HepG2 (cell line): ENCODE data around the gene DPT. TPM values are rescaled to one million over a fixed set of nuclear protein-coding genes. Genes with fewer than 3 reads are reported as not detected.

Experiments used
- ATAC-seq: fragments of 200-7000 bp; cut with Tn5 transposase; 3 replicates; pipeline ENCODE4 v1.9.1; 2020; ENCODE audit warnings: mild to moderate bottlenecking, moderate library complexity
- BruUV-seq: library from RNA; stranded (reverse); fragments of 400-500 nt; replicated peaks from 2 replicates; lab custom pipeline; 2021; lab: Mats Ljungman, UMichigan
- CTCF ChIA-PET: fragments of 300-600 bp; formaldehyde crosslinking; extraction: SDS; loops from one replicate; lab custom pipeline; 2021; ENCODE audit warnings: low total read pairs, inconsistent platforms, low intra/inter-chr PET ratio; lab: Yijun Ruan, JAX
- POLR2A ChIA-PET: fragments of 350-600 bp; sonication (Branson Sonifier 250); formaldehyde crosslinking; loops from one replicate; lab custom pipeline; 2020; ENCODE audit warnings: antibody characterized with exemption, inconsistent platforms; lab: Yijun Ruan, JAX
- DNase-seq: peaks from one replicate; pipeline ENCODE4 v3.0.0-alpha.2; 2015; ENCODE audit warnings: low spot score
- FAIRE-seq: peaks from 3 replicates; lab custom pipeline; 2011; peaks lifted over from hg19 to GRCh38; lab: Jason Lieb, UNC
- H2AFZ ChIP-seq: one replicate; pipeline ENCODE4 v1.6.1; 2011; ENCODE audit warnings: low read length, inconsistent platforms
- H3K27ac ChIP-seq: fragments of 300-600 bp; 3 replicates; pipeline ENCODE4 v1.8.0; 2011; ENCODE audit warnings: mixed run types, mild to moderate bottlenecking, mixed read lengths, low read length, inconsistent platforms; ENCODE audit not compliant: insufficient read depth; ENCODE audit errors: extremely low read length
- H3K27me3 ChIP-seq, 2 experiments: fragments of 200-600 bp in 1 of 2; 2 replicates in 1 of 2; 3 replicates in 1 of 2; pipeline versions ENCODE4 v1.6.0 to v1.8.0; 2011; ENCODE audit warnings: low read length in 2 of 2, mild to moderate bottlenecking in 2 of 2, moderate library complexity in 2 of 2, inconsistent platforms in 1 of 2; ENCODE audit not compliant: insufficient read depth in 2 of 2, control insufficient read depth in 1 of 2
- H3K36me3 ChIP-seq, 2 experiments: fragments of 200-600 bp in 1 of 2; replicated peaks in 1 of 2; 2 replicates in 1 of 2; 3 replicates in 1 of 2; pipeline versions ENCODE4 v1.5.1 to v1.8.0; 2011; ENCODE audit warnings: low read length in 2 of 2, inconsistent platforms in 1 of 2; ENCODE audit not compliant: insufficient read depth in 2 of 2, control insufficient read depth in 1 of 2
- H3K4me1 ChIP-seq: 2 replicates; pipeline ENCODE4 v1.5.1; 2012; ENCODE audit warnings: low read length, inconsistent platforms; ENCODE audit not compliant: insufficient read depth
- H3K4me2 ChIP-seq: 2 replicates; pipeline ENCODE4 v1.6.0; 2011; ENCODE audit warnings: low read depth, low read length, inconsistent platforms
- H3K4me3 ChIP-seq, 3 experiments: fragments of 200-600 bp in 1 of 3; sonication (generic), shearing (Covaris generic) in 1 of 3; replicated peaks in 1 of 3; 2 replicates each; pipeline ENCODE4 v1.5.1; 2011 to 2016; ENCODE audit warnings: low read length in 3 of 3, inconsistent platforms in 2 of 3, low read depth in 2 of 3, mild to moderate bottlenecking in 2 of 3, control low read depth in 1 of 3, mixed read lengths in 1 of 3; ENCODE audit not compliant: insufficient read depth in 1 of 3
- H3K79me2 ChIP-seq: one replicate; pipeline ENCODE4 v1.6.1; 2011; ENCODE audit warnings: low read length, inconsistent platforms; ENCODE audit not compliant: insufficient read depth
- H3K9ac ChIP-seq: 2 replicates; pipeline ENCODE4 v1.6.0; 2011; ENCODE audit warnings: mild to moderate bottlenecking, low read depth, low read length, inconsistent platforms; ENCODE audit not compliant: insufficient read depth
- H3K9me3 ChIP-seq: 2 replicates; pipeline ENCODE4 v1.5.1; 2012; ENCODE audit warnings: mild to moderate bottlenecking, low read length
- H4K20me1 ChIP-seq: 2 replicates; pipeline ENCODE4 v1.6.0; 2011; ENCODE audit warnings: inconsistent platforms, mild to moderate bottlenecking, low read length, moderate library complexity; ENCODE audit not compliant: insufficient read depth
- ARNTL ChIP-seq: sonication (generic); formaldehyde crosslinking; IDR thresholded peaks from 2 replicates; pipeline ENCODE4 v1.4.0; 2020; ENCODE audit warnings: mild to moderate bottlenecking, missing genetic modification reagents
- ASH2L ChIP-seq: fragments of 300-600, 200-600 bp; sonication (generic); IDR thresholded peaks from 2 replicates; pipeline ENCODE4 v1.7.0; 2017; ENCODE audit warnings: low read depth, mild to moderate bottlenecking, moderate library complexity, mixed read lengths, low read length; ENCODE audit not compliant: insufficient read length
- JUND ChIP-seq: sonication (generic); formaldehyde crosslinking; IDR thresholded peaks from 2 replicates; pipeline ENCODE4 v1.8.0; 2022; ENCODE audit warnings: mild to moderate bottlenecking, missing genetic modification reagents
- KLF11 ChIP-seq: IDR thresholded peaks from 2 replicates; pipeline ENCODE4 v1.6.1; 2016; ENCODE audit warnings: missing compliant biosample characterization
- RORA ChIP-seq: sonication (generic); formaldehyde crosslinking; IDR thresholded peaks from 2 replicates; pipeline ENCODE4 v1.5.0; 2020; ENCODE audit warnings: mild to moderate bottlenecking, missing genetic modification reagents, moderate library complexity
- RXRB ChIP-seq: IDR thresholded peaks from 2 replicates; pipeline ENCODE4 v1.6.1; 2016; ENCODE audit warnings: borderline replicate concordance, missing genetic modification reagents, missing compliant biosample characterization
- WGBS: methylation state at CpG from one replicate; pipeline ENCODE4 v1.1.6; 2017; ENCODE audit warnings: low lambda C conversion rate; 5-methylcytosine and 5-hydroxymethylcytosine counted together
- in situ Hi-C: cut with HindIII; loops from 2 replicates; pipeline ENCODE4 v1.10.0; 2017; ENCODE audit warnings: low pct_unique_long_range_greater_than_20kb; ENCODE audit not compliant: extremely low pct_ligation_motif_present
- intact Hi-C: fragments of 100-400 bp; cut with micrococcal nuclease; formaldehyde crosslinking; loops from one replicate; pipeline ENCODE4 v1.10.0; 2022; ENCODE audit not compliant: unreplicated experiment
- polyA plus RNA-seq, 8 experiments: library from polyadenylated mRNA; depleted of rRNA in 3 of 8; stranded (reverse) in 7 of 8; unstranded in 1 of 8; fragments of >200 nt; fragmentation: Illumina TruSeq in 4 of 8; extraction: Trizol in 4 of 8; gene quantifications; 2 replicates each; pipeline versions ENCODE4 v1.2.1 to v1.2.3, GENCODE V29; 2011 to 2016; ENCODE audit warnings: low read depth in 4 of 8, missing spikeins in 1 of 8, mixed read lengths in 1 of 8; ENCODE audit not compliant: insufficient read depth in 1 of 8
- total RNA-seq, 5 experiments: library from RNA; depleted of rRNA; stranded (reverse); fragments of >200 nt; fragmentation: Illumina TruSeq; extraction: Trizol; gene quantifications; 2 replicates each; pipeline ENCODE4 v1.2.3, GENCODE V29; 2016; ENCODE audit warnings: low read depth in 1 of 5
- TF ChIP-seq, protein P1 (sequence below): IDR thresholded peaks from 2 replicates; pipeline ENCODE4 v1.6.1; 2016; ENCODE audit warnings: low read depth, control low read depth
- TF ChIP-seq, protein P2 (sequence below): sonication (generic); formaldehyde crosslinking; IDR thresholded peaks from 2 replicates; pipeline ENCODE4 v1.5.1; 2020; ENCODE audit warnings: mild to moderate bottlenecking, missing genetic modification reagents

Gene DPT
- total and polyA plus RNA-seq, 2 of the 13 experiments (the other 11 are each of a cell fraction or from before 2014, with no cell fraction given): 0.04 TPM; not detected in 1

DNA sequence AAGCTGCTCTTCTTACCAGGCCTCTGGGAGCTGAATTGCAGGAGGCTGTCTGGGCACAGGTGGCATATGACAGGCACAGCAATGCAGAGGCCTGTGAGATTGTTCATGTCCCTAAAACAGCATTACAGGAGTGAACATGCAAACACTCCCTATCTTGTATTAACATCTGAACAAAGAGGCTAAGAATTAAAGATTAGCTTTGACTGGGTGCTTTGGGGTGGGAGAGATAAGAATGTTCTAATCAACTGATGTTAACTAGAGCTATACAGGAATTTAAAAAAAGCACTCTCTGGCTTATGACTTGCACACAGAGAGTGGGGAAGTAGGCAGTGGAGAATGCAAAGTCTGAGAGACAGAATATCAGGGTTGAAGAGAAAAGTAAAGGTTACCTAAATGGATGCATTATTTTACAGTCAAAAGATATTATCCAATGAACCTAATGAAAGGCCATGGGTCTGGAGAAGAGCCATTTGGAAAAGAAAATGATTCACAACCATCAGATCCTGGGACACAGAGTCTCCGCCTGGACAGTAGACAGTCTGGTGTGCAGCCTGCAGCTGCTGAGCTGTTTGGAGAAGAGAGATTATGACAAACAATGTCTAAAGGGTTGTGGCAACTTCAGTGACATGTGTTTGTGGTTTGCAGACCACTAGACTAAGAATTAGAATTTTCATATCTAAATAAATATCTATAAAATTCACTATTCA lies 20.2 kb downstream of the DPT start:
- Histone ChIP-seq H3K9ac (no peak overlapping the region), H3K4me2 (peak overlapping the region; percentile 56; the same call in 1 of the 2 replicates), H3K4me3 (no peak overlapping the region), H3K4me1 (peaks cover 15% of the 10 kb centered on the region), H4K20me1 (no peaks in the 10 kb centered on the region), H3K79me2 (no peaks in the 10 kb centered on the region), H2AFZ (no peak overlapping the region), H3K27ac (no peak overlapping the region), H3K36me3 (no peaks in the 10 kb centered on the region), H3K9me3 (no peaks in the 10 kb centered on the region), H3K27me3 (peaks cover 0 to 5% of the 10 kb centered on the region in 2 experiments; a peak in 3 of 5 replicates)
- ChIA-PET POLR2A (interaction anchor here (1.4 kb wide), 1 partner anchor 19 kb away, joined by 4 read pairs; no protein-coding TSS in a partner anchor), CTCF (no interaction called here)
- WGBS: 68% methylated on average over 1 of the region's 1 CpG
- TF ChIP-seq, protein P1, sequence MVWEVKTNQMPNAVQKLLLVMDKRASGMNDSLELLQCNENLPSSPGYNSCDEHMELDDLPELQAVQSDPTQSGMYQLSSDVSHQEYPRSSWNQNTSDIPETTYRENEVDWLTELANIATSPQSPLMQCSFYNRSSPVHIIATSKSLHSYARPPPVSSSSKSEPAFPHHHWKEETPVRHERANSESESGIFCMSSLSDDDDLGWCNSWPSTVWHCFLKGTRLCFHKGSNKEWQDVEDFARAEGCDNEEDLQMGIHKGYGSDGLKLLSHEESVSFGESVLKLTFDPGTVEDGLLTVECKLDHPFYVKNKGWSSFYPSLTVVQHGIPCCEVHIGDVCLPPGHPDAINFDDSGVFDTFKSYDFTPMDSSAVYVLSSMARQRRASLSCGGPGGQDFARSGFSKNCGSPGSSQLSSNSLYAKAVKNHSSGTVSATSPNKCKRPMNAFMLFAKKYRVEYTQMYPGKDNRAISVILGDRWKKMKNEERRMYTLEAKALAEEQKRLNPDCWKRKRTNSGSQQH (CRISPR knock-in tag): no peak
- TF ChIP-seq ASH2L: no peak
- TF ChIP-seq JUND (CRISPR knock-in tag): no peak
- TF ChIP-seq RORA (CRISPR knock-in tag): no peak
- TF ChIP-seq RXRB: no peak
- TF ChIP-seq KLF11 (CRISPR knock-in tag): no peak
- TF ChIP-seq, protein P2, sequence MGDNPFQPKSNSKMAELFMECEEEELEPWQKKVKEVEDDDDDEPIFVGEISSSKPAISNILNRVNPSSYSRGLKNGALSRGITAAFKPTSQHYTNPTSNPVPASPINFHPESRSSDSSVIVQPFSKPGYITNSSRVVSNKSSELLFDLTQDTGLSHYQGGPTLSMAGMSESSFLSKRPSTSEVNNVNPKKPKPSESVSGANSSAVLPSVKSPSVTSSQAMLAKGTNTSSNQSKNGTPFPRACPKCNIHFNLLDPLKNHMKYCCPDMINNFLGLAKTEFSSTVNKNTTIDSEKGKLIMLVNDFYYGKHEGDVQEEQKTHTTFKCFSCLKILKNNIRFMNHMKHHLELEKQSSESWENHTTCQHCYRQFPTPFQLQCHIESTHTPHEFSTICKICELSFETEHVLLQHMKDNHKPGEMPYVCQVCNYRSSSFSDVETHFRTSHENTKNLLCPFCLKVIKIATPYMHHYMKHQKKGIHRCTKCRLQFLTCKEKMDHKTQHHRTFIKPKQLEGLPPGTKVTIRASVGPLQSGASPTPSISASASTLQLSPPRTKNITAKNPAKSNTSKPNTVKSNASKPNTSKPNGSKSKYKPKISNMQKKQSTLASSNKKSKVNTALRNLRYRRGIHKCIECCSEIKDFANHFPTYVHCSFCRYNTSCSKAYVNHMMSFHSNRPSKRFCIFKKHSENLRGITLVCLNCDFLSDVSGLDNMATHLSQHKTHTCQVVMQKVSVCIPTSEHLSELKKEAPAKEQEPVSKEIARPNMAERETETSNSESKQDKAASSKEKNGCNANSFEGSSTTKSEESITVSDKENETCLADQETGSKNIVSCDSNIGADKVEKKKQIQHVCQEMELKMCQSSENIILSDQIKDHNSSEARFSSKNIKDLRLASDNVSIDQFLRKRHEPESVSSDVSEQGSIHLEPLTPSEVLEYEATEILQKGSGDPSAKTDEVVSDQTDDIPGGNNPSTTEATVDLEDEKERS (CRISPR knock-in tag): no peak
- TF ChIP-seq ARNTL (CRISPR knock-in tag): no peak
- intact Hi-C loops: no loop called here
- peak; percentile 54 for ATAC-seq
- FAIRE-seq: no peak
- in situ Hi-C loops: no loop called here
- DNase-seq: no peak
- BruUV-seq: no TSS peak
